Activated T-helper 9 cell treated with anti-CD3 and anti-CD28 coated beads, Interleukin-2, amount 50 U/mL, for 16 hours (primary cell): ENCODE results near the gene KMT2A.
"Not testable (repeated sequence)": the region's sequence is repeated elsewhere in the genome, so short reads cannot be mapped to it uniquely, and the experiment has no call there.

Experiments
- DNase-seq: peaks from one replicate; pipeline ENCODE4 v3.0.0-alpha.2; 2020; ENCODE audit warnings: low read depth

The KMT2A gene

GRCh38 chr11:118435290-118435892 is 901 bp upstream of the KMT2A start:
- peak; percentile 42 for DNase-seq

DNA sequence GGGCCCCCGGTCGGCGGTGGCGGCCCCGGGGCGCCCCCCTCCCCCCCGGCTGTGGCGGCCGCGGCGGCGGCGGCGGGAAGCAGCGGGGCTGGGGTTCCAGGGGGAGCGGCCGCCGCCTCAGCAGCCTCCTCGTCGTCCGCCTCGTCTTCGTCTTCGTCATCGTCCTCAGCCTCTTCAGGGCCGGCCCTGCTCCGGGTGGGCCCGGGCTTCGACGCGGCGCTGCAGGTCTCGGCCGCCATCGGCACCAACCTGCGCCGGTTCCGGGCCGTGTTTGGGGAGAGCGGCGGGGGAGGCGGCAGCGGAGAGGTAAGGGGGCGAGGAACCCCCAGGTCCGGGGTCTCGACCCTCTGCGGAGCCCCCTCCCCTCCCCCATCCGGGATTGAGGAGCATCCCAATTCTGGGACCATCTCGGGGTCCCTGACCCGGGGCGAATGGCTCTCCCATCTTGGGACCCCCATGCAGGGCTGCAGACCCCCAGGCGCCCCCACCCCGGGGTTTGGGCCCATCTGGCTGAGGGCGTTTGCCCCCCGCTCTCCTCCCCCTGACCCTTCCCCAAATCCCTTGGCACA is 431 bp downstream of the KMT2A start:
- peak; percentile 41 for DNase-seq

DNA sequence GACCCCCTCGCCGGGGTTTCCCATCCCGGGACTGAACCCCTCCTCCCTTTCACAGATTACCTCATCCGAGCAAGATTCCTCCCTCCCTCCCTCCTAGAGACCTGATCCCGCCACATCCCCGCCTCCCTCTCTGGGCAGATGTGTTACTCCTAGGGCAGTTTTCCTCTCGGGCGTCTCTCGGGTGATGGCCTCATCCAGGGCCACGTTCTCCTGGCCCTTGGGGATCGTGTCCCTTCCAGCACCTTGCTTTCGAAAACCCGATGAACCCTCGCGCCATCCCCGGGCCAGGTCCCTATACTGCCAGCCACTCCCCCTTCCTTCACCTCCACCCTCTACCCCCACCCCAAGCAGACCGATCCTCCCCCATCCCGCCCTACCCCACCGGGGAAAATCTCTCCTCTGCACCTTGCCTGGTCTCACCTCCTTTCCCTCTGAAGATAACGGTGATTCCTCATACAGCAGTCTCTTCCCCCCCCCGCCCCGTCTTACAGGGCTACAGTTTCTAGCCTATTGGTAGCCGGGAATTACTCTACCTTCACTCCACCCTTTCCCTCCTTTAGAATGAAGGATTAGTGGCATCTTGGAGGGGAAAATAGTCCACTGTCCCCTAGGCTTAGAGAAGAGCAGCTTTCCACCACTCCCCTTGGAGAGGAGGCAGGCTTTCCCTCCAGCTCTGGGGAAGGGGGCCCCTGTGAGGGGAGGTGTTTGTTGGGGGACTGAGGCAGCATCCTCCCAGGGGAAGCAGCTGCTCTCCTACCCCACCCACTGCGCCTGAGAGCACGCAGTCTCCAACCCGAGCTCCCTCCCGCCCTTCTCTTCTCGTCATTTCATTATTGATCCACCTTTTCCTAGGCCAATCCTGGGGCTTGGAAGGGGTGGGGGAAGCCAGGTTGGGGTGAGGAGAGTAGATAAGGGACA is 1.2 kb downstream of the KMT2A start:
- DNase-seq, result peak; percentile 37

GRCh38 chr11:118438314-118438931 is 2.1 kb downstream of the KMT2A start:
- DNase-seq, result peak; percentile 36

- no peak for DNase-seq
These were observed 3.4 kb downstream of the KMT2A start for GRCh38 chr11:118439646-118440045.

DNA sequence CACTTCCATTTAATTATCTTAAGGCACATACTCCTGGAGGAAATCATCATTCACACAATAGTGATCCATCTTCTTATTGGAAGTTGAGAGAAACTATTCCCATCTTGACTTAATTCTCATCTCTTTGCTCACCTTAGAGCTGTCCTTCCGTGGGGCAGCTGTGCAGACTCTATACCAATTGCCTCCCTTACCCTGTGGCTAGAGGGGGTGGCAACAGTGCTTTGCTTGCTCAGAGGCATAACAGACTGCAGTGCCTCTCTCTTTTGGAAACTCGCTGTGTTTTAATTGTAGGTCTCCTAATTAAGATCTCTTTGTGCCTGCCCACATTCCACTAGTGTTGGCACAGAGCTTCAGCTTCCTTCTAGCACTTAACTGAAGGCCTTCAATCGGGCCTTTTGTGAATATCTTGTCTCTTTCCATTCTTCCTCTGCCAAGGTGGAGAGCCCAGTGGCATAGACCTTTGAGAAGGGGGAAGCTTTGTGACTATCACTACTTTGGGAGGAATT is 5.5 kb downstream of the KMT2A start:
- no peak for DNase-seq

GRCh38 chr11:118442301-118442700 is 6.0 kb downstream of the KMT2A start:
- DNase-seq, result no peak

DNA sequence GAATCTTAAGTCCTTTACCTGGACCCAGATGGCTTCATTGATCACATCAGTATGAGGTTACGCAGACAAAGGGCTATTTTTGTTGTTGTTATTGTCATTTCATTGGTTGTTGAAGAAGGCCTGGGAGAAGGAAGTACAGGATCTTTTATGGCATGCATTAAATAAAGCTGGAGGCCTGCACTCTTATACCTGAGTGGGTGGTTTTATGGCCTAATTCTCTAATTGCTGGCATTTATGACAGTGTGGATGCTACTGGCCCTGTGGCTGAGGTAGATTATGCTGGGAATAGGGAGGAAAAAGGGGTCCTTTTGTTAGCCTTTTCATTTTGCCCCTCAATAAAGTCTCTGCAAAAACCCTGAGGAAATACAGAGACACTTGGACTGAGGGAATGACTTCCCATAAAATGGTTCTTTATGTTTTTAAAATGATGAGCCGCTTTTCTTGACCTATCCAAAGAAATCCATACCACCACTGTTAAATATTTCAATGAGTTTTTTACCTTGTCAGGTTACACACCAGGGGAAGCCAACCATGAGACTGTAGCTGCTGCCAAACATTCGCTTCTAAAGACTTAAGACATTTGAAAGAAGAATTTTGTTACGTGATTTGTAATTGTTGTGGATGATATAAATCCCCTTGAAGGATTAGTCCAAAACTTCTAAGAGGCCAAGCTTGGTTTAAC is 6.8 kb downstream of the KMT2A start:
- DNase-seq, result no peak

DNA sequence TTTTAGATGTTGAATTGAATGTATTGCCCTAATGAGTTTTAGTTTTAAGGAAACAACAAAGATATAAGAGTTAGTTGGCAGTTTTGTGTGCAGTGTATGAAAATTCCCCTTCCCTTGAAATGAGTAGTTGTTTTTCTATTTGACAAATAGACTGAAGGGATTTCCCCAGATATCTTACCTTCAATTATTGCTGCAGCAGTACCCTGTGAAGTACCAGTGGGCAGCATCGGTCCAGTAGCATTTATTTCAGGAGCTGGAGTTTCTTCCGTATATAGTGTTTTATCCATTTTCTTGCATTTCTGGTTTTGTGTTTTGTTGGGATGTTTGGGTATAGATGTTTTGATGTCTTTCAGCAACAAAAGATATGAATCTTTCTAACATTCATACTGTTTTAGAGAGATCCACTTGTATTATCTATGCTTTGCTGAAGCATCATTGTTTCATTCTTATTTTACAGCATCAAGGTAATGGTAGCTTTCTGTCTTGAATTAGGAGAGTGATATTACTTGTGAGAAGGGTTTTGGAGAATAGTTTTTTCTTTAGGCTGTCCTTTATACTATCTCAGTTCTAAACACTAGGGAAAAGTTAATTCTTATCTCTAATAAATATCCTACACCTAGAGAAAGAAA is 7.4 kb downstream of the KMT2A start:
- no peak for DNase-seq

GRCh38 chr11:118447423-118447822 is 11.1 kb downstream of the KMT2A start:
- no peak for DNase-seq

- DNase-seq, result no peak
These were observed 12.0 kb downstream of the KMT2A start for GRCh38 chr11:118448294-118448693.

DNA sequence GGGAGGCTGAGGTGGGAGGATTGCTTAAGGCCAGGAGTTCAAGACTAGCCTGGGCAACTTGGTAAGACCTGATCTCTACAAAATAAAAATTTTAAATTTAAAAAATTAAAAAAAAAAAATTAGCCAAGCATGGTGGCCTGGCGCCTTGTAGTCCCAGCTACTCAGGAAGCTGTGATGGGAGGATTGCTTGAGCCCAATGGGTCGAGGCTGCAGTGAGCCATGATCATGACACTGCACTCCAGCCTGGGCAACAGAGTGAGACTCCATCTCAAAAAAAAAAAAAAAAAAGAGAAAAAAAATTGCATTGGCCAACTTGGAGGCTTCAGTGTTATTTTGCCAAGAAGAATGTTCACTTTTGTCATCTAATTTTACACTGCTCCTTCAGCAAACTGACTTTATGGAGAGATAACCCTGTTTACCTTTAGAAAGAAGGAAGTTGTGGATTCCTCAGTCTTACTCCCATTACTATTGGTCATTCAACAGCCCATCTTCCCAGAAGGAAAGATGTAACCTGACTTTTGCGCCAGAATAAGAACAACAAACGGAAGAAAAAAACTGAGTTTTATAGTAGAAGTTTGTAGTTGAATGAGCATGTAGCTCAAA is 13.1 kb downstream of the KMT2A start:
- no peak for DNase-seq

DNA sequence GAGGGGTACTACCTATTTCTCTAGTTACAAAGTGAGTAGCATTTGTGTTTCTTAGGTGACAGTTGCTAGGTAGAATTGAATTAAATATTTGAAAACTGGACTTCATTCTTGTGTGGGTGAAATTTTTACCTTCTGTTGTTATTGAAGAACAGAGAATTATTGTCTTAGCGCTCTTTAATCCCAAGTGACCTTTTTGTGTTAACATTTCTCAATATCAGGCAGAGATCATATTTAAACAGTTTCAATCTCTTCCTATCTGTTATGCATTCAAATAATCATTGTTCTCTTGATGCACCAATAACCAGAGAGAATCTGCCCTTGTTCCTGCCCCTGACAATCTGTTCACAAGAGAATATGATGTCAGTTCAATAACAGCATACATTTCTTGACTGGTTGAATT is 14.2 kb downstream of the KMT2A start:
- DNase-seq, result no peak

- DNase-seq, result no peak
These were observed 25.9 kb downstream of the KMT2A start for GRCh38 chr11:118462178-118462577.

- not testable (repeated sequence) for DNase-seq
These were observed 32.7 kb downstream of the KMT2A start for GRCh38 chr11:118468968-118469367.

- DNase-seq, result no peak
These were observed 34.7 kb downstream of the KMT2A start for GRCh38 chr11:118471030-118471429.

GRCh38 chr11:118473537-118473936 is 37.2 kb downstream of the KMT2A start:
- DNase-seq, result no peak

DNA sequence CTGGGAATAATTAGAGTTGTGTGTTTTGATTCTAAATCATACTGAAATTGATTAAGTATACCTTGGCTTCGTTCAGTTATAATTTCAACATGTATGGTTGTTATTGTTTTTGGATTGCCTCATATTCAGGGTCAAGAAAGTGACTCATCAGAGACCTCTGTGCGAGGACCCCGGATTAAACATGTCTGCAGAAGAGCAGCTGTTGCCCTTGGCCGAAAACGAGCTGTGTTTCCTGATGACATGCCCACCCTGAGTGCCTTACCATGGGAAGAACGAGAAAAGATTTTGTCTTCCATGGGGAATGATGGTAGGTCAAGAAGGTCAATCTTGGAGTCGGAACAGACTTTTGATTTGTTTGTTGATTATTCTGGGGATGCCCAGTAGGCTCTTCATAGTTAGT is 40.4 kb downstream of the KMT2A start:
- DNase-seq, result no peak

DNA sequence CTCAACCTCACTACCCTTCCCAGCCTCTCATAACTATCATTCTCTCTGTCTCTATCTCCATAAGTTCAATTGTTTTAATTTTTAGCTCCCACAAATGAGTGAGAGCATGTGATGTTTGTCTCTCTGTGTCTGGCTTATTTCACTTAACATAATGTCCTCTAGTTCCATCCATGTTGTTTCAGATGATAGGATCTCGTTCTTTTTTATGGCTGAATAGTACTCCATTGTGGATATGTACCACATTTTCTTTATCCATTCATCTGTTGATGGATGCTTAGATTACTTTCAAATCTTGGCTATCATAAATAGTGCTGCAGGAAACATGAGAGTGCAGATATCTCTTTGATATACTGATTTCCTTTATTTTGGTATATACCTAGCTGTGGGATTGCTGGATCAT is 44.9 kb downstream of the KMT2A start:
- not testable (repeated sequence) for DNase-seq

DNA sequence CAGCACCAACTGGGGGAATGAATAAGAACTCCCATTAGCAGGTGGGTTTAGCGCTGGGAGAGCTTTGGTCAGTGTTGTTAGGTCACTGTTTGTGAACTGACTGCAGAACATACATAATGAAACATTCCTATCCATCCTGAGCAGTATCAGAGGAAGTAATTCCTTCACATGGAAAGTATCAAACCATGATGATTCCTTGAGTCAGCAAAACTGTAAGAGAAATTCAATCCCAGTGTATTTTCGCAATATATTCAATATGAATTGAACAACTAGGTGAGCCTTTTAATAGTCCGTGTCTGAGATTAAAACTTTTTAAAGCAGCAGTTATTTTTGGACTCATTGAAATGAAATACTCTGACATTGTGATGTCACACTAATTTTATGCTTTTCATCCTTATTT is 48.1 kb downstream of the KMT2A start:
- no peak for DNase-seq

DNA sequence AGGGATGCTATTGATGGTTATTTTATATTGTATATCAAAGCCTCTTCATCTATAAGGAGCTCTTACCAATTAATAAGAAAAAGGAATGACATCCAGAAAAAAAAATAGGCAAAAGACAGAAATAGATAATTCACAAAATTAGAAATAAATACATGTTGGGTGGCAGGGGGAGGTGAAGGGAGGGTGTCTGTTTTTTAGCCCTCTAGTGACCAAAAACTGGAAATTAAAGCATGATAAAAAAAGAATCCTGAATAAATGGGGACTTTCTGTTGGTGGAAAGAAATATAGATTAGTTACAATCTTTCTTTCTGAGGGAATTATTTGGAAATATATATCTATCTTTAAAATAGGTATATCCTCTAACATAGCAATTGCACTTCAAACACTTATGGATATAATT is 49.0 kb downstream of the KMT2A start:
- DNase-seq, result no peak
